Dendritic cell treated with granulocyte-macrophage colony-stimulating factor and Interleukin-4, amounts not matched to agents 40 ng/mL and 50 ng/mL, for 4 days (primary cell): Measurements from ENCODE around the gene CAPZA2.
"Not testable (repeated sequence)": the region's sequence is repeated elsewhere in the genome, so short reads cannot be mapped to it uniquely, and the experiment has no call there.

Experiments
- H3K27ac Mint-ChIP-seq: one replicate; pipeline ENCODE4 v1.8.0; 2022; ENCODE audit warnings: mild to moderate bottlenecking, mixed read lengths
- H3K27me3 Mint-ChIP-seq: one replicate; pipeline ENCODE4 v1.8.0; 2022; ENCODE audit warnings: mild to moderate bottlenecking, mixed read lengths
- H3K36me3 Mint-ChIP-seq: one replicate; pipeline ENCODE4 v1.8.0; 2022; ENCODE audit warnings: low read depth, mixed read lengths
- H3K4me1 Mint-ChIP-seq: one replicate; pipeline ENCODE4 v1.8.0; 2022; ENCODE audit warnings: low read depth, mixed read lengths
- H3K4me3 Mint-ChIP-seq: one replicate; pipeline ENCODE4 v1.8.0; 2022; ENCODE audit warnings: mild to moderate bottlenecking, moderate library complexity, mixed read lengths
- H3K9me3 Mint-ChIP-seq: one replicate; pipeline ENCODE4 v1.8.0; 2022; ENCODE audit warnings: mixed read lengths
- intact Hi-C: fragments of 100-400 bp; cut with micrococcal nuclease; formaldehyde crosslinking; loops from one replicate; pipeline ENCODE4 v1.15.0; 2022

The CAPZA2 gene

DNA sequence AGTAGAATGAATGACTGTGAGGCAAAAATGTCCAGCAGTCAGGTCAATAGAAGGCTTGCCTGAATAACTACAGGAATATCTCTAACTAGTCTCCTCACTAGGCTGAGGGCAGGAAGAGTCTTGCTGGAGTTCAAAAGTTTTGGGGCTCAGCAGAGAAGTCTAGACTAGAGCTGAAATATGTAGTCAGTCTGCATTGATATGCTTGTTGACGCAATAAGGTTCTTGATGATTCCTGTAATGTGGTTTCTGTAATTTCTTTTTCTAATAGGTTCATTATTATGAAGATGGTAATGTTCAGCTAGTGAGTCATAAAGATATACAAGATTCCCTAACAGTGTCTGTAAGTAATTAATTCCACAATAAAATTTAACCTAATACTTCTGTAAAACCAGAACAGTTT is 49.4 kb downstream of the CAPZA2 start:
- no peak overlapping the region for H3K4me3 Mint-ChIP-seq
- no peaks in the 10 kb centered on the region for H3K4me1 Mint-ChIP-seq
- no peak overlapping the region for H3K27ac Mint-ChIP-seq
- peaks cover 84% of the 10 kb centered on the region for H3K36me3 Mint-ChIP-seq
- no peaks in the 10 kb centered on the region for H3K27me3 Mint-ChIP-seq
- intact Hi-C loops = no loop called here
- H3K9me3 Mint-ChIP-seq = no peaks in the 10 kb centered on the region

DNA sequence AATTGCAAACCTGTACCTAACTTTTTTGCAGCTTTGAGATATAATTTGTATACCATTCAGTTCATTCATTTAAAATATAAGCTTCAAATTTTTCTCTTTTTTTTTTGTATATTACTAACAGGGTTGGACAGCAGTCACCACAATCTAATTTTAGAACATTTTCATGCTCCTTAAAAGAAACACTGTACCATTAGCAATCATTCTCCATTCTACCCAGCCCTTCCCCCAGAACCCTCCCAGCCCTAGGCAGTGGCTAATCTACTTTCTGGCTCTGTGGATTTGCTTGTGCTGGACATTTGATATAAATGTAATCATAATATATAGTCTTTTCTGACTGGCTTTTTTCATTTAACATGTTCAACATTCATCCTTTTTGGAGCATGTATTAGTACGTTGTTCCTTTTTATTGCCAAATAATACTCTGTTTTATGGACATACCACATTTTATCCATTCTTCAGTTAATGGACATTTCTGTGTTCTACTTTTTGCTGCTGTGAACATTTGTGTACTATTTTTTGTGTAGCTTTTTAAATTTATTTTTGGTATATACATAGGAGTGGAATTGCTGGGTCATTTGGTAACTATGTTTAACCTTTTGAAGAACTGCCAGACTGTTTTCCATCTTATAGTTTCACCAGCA is 50.0 kb downstream of the CAPZA2 start:
- Mint-ChIP-seq H3K27me3 (no peaks in the 10 kb centered on the region), H3K9me3 (no peaks in the 10 kb centered on the region), H3K4me3 (no peak overlapping the region), H3K36me3 (peaks cover 88% of the 10 kb centered on the region), H3K27ac (no peak overlapping the region), H3K4me1 (no peaks in the 10 kb centered on the region)
- intact Hi-C loops = no loop called here

DNA sequence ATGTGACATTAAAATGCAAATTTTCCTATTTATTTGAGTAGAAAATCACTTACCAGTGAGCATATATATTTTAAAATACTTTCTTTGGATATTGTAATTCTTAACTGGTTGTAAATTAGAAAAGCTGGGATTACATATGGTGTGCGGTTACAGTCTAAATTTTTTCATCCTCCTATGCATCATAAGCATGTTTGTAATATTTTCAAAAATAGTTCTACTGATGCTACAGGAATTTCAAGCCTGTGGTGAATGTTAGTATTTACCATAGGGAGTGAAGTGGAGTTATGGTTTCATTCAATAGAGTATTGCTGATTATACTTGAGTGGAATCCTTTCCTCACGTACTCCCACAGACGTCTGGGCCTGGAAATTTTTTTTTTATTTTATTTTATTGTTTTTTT is 56.3 kb downstream of the CAPZA2 start:
- H3K27ac Mint-ChIP-seq = no peak overlapping the region
- intact Hi-C loops = no loop called here
- H3K9me3 Mint-ChIP-seq = no peaks in the 10 kb centered on the region
- no peaks in the 10 kb centered on the region for H3K27me3 Mint-ChIP-seq
- no peak overlapping the region for H3K4me3 Mint-ChIP-seq
- H3K4me1 Mint-ChIP-seq = no peaks in the 10 kb centered on the region
- H3K36me3 Mint-ChIP-seq = peaks cover 70% of the 10 kb centered on the region

DNA sequence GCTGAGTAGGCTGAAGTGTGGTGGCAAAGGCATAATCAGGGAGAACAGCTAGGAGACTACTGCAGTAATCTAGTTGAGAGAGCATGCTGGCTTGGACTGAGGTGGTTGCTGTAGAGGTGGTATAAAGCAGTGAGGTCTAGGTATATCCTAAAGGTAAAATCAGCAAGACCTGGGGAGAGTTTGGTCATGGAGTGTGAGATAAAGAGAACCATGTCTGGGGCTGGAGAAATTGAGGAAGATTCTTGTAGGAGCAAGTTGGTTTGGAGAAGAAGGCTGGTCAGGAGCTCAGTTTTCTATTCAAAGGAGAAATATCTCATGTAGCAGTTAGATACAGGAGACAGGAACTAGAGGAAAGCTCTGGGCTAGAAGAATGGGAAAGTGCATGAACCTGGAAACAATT is 58.0 kb downstream of the CAPZA2 start:
- H3K27ac Mint-ChIP-seq = no peak overlapping the region
- H3K27me3 Mint-ChIP-seq = no peaks in the 10 kb centered on the region
- H3K4me3 Mint-ChIP-seq = no peak overlapping the region
- no peaks in the 10 kb centered on the region for H3K9me3 Mint-ChIP-seq
- intact Hi-C loops = no loop called here
- H3K36me3 Mint-ChIP-seq = peaks cover 53% of the 10 kb centered on the region
- no peaks in the 10 kb centered on the region for H3K4me1 Mint-ChIP-seq

DNA sequence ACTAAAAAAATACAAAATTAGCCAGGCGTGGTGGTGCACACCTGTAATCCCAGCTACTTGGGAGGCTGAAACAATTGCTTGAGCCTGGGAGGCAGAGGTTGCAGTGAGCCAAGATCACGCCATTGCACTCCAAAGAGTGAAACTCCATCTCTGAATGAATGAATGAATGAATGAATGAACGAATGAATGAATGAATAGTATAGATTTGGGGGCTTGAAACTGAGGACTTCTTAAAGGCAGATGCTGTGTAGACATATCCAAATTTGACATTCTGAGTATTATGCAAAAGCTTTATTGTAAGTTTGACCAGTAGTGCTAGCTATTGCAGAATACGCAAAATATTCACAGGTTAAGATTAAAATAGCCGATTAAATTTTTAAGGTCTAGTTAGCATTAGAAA is 60.2 kb downstream of the CAPZA2 start:
- Mint-ChIP-seq H3K27me3 (no peaks in the 10 kb centered on the region), H3K36me3 (peaks cover 37% of the 10 kb centered on the region), H3K9me3 (no peaks in the 10 kb centered on the region), H3K27ac (no peak overlapping the region), H3K4me3 (no peak overlapping the region), H3K4me1 (no peaks in the 10 kb centered on the region)
- intact Hi-C loops = no loop called here

DNA sequence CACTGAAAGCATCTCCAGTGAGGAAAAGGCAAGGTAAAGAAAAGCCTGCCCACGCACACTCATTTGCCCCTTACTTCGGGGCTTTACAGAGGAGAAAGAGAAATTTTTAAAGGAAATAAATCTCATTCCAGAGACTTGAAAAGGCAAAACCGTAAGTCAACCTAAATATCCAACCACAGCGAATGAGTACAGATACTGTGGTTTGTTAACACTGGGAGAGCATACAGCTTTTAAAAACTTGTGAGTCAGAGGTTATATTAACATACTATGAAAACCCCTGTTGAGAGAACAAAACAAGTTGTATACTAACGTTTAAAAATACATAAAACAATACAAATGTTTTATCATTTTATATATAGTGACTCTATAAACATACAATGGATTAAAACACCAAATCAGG is 62.4 kb downstream of the CAPZA2 start:
- no peaks in the 10 kb centered on the region for H3K4me1 Mint-ChIP-seq
- intact Hi-C loops = no loop called here
- H3K36me3 Mint-ChIP-seq = peaks cover 21% of the 10 kb centered on the region
- H3K27me3 Mint-ChIP-seq = peaks cover 4% of the 10 kb centered on the region
- no peaks in the 10 kb centered on the region for H3K9me3 Mint-ChIP-seq
- no peak overlapping the region for H3K4me3 Mint-ChIP-seq
- H3K27ac Mint-ChIP-seq = no peak overlapping the region

DNA sequence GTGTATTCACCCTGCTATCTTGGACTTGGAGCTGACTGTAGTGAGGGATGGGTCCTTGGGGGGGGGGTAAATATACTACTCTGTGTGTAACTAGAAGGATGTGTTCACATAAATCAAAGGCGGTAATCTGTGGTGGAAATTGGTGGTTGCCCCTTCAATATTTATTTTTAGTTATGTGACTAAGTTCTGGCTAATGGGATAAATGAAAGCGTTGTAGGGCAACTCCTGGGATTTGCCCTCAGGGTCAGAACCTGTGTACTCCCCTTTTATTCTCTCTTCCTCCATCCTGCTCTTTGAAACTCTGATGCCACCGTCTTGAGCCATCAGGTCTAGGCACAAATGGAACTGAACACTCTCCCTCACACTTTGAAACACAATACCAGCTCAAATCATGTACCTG is 66.6 kb downstream of the CAPZA2 start:
- Mint-ChIP-seq H3K27me3 (peaks cover 12% of the 10 kb centered on the region), H3K4me3 (no peak overlapping the region), H3K4me1 (peaks cover 5% of the 10 kb centered on the region), H3K9me3 (no peaks in the 10 kb centered on the region), H3K36me3 (no peaks in the 10 kb centered on the region), H3K27ac (no peak overlapping the region)
- intact Hi-C loops = no loop called here

DNA sequence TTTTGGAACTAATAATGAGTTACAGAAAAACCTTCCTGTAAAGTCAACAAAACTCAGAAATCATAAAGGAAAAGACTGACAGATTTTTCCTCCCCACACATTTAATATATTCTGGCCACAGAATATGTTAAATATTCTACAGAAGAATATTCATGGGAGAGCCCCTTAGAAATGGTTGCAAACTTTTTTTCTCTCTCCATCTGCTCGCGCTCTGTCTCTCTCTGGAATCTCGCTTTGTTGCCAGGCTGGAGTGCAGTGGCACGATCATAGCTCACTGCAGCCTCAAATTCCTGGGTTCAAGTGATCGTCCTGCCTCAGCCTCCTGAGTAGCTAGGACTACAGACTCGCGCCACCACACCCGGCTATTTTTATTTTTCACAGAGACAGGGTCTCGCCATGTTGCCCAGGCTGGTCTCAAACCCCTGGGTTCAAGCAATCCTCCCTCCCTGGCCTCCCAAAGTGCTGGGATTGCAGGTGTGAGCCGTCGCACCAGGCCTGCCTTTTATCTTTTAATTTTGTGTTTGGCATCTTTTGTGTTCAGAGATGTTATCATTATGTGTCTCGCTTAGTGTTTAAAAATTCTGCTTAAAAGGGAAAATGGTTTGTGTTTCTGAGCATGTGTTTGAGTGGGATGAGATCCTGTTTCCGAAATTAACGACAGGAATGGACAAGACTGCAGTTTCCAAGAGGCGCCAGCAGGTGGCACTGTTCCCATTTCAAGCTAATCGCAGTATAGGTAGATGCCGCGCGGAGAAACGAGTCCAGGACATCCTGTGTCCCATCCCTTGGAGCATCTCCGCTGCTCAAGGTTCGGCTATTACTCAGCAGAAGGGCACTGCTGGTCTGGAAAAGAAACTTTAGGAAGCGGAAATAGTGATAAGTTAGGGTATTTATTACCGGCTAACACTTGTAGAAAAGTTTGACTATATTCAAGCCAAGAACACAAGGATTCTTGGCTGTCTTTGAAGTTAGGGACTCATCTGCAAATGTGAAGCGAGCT is 67.8 kb downstream of the CAPZA2 start:
- H3K27ac Mint-ChIP-seq = no peak overlapping the region
- H3K36me3 Mint-ChIP-seq = no peaks in the 10 kb centered on the region
- intact Hi-C loops = loop anchor here (2.0 to 5.0 kb wide), 3 partner anchors 52 to 197 kb away; no protein-coding TSS in a partner anchor
- H3K27me3 Mint-ChIP-seq = peaks cover 12% of the 10 kb centered on the region
- no peak overlapping the region for H3K4me3 Mint-ChIP-seq
- no peaks in the 10 kb centered on the region for H3K9me3 Mint-ChIP-seq
- H3K4me1 Mint-ChIP-seq = peaks cover 5% of the 10 kb centered on the region

DNA sequence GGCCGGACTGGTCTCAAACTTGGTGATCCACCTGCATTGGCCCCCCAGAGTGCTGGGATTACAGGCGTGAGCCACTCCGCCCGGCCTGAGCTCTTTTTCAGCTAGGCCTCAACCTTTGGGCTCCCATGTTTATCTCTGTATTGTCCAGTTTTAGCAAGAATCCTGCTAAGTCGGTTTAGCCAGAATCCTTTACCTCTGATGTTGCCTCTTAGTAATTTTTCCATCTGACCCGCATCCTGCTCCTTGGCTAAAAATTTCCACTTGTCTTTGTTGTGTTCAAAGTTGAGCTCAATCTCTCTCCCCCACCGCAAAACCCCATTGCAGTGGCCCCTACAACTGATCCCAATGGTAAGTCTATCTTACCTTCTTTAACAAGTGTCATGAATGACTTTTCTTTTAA is 70.2 kb downstream of the CAPZA2 start:
- H3K27me3 Mint-ChIP-seq = peaks cover 16% of the 10 kb centered on the region
- H3K9me3 Mint-ChIP-seq = no peaks in the 10 kb centered on the region
- intact Hi-C loops = loop anchor here (5.0 kb wide), 1 partner anchor 50 kb away; no protein-coding TSS in a partner anchor
- peaks cover 10% of the 10 kb centered on the region for H3K4me1 Mint-ChIP-seq
- no peak overlapping the region for H3K27ac Mint-ChIP-seq
- no peak overlapping the region for H3K4me3 Mint-ChIP-seq
- H3K36me3 Mint-ChIP-seq = no peaks in the 10 kb centered on the region

DNA sequence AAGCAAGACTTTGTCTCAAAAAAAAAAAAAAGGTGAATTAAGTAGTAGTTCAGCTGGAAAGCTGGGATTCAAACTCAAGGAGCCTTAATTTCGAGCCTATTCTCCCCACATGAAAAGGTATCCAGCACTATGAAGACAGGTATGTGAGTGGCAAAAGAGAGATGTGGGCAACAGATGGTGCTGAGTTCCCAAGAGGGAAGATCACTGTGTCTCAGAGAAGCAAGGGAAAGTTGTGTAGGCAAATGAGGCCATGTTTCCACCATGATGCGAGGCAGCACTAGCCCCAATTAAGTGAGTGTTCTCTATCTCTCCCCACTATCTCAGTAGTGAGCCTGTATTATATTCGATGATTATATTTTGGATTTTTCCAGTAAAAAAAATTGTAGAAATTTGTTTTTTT is 71.1 kb downstream of the CAPZA2 start:
- Mint-ChIP-seq H3K4me3 (no peak overlapping the region), H3K4me1 (peaks cover 10% of the 10 kb centered on the region), H3K27ac (no peak overlapping the region), H3K9me3 (no peaks in the 10 kb centered on the region), H3K27me3 (peaks cover 18% of the 10 kb centered on the region), H3K36me3 (no peaks in the 10 kb centered on the region)
- intact Hi-C loops = loop anchor here (5.0 kb wide), 1 partner anchor 49 kb away; no protein-coding TSS in a partner anchor

DNA sequence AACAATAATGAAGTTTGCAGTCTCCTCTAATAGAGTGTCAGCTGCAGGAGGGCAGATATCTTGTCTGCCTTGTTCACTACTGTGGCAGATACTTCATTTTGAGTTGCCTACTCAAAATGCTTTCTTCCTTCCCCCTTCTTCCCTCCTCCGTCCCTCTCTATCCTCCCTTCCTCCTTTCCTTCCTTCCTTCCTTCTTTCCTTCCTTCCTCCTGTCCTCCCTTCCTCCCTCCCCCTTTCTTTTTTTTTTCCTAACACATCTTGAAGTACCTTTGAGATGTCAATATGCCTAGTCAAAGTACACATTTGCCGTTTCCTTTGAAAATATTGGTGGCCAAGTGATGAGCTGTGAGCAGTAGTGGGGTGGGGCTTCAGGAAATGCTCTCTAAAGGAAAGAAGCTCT is 72.2 kb downstream of the CAPZA2 start:
- H3K9me3 Mint-ChIP-seq = no peaks in the 10 kb centered on the region
- peaks cover 10% of the 10 kb centered on the region for H3K4me1 Mint-ChIP-seq
- H3K27ac Mint-ChIP-seq = no peak overlapping the region
- intact Hi-C loops = loop anchor here (5.0 kb wide), 1 partner anchor 48 kb away; no protein-coding TSS in a partner anchor
- peaks cover 14% of the 10 kb centered on the region for H3K27me3 Mint-ChIP-seq
- H3K4me3 Mint-ChIP-seq = no peak overlapping the region
- H3K36me3 Mint-ChIP-seq = no peaks in the 10 kb centered on the region

DNA sequence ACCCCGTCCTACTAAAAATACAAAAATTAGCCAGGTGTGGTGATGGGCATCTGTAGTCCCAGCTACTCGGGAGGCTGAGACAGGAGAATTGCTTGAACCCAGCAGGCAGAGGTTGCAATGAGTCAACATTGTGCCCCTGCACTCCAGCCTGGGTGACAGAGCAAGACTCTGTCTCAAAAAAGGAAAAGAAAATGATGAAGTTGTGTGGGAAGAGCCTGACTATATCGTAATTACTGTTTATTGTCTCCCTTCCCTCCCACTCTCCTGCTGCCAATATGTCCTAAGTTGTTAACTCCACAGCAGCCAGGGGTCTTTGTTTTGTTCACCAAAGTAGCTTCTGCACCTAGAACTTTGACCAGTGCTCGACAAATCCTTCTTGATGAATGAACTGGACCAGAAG is 74.5 kb downstream of the CAPZA2 start:
- H3K4me3 Mint-ChIP-seq, intact Hi-C loops: not testable (repeated sequence)

DNA sequence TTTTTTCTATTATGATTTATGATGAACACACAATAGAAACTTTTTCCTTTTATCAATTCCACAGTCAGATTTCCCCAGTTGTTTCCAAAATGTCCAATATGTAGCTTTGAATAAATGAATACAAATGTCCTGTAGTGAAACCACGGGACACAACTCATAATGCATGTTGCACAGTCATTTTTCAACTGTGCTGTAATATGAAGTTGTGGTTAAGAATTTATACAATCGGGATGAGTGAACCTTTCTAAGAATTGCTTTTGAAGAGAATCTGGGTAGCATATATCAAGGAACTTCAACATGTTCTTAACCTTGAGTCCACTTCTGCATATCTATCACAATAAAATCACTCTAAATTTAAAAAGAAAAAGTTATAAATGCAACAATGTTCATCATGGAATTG is 76.3 kb downstream of the CAPZA2 start:
- intact Hi-C loops = no loop called here
- peaks cover 6% of the 10 kb centered on the region for H3K27me3 Mint-ChIP-seq
- no peak overlapping the region for H3K27ac Mint-ChIP-seq
- peaks cover 5% of the 10 kb centered on the region for H3K4me1 Mint-ChIP-seq
- no peaks in the 10 kb centered on the region for H3K36me3 Mint-ChIP-seq
- H3K4me3 Mint-ChIP-seq = no peak overlapping the region
- no peaks in the 10 kb centered on the region for H3K9me3 Mint-ChIP-seq

More for the DNA sequence above, 74.5 kb downstream of the CAPZA2 start:
- not testable (repeated sequence) for H3K27me3 Mint-ChIP-seq, H3K4me1 Mint-ChIP-seq, H3K9me3 Mint-ChIP-seq, H3K36me3 Mint-ChIP-seq, H3K27ac Mint-ChIP-seq

DNA sequence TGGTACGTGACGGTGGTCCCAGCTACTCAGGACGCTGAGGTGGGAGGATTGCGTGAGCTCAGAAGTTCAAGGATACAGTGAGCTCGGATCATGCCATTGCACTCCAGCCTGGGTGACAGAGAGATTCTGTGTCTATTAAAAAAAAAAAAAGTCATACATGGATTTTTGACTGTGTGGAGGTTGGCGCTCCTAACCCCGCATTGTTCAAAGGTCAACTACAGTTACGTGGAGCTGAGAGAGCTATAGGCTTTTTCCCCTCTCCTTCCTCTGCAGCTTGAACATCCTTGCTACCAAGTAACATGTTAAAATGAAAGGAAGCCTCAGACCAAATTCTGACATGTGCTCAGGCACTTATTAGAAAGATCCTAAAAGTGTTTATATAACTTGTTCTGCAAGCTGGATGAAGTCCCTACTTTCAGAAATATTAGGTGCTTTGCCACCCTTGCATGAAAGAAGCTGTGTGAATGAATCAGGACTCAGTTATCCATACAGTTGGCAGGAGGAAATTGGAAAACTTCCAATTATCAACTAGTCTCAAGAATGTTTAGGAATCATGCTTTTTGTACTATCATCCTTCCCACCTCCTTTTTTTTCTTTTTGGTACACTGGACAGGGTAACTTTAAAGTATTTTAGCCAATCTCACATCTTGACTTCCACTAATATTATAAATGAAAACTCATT is 78.4 kb downstream of the CAPZA2 start:
- Mint-ChIP-seq H3K9me3 (no peaks in the 10 kb centered on the region), H3K36me3 (no peaks in the 10 kb centered on the region), H3K4me1 (peaks cover 5% of the 10 kb centered on the region), H3K27me3 (peaks cover 3% of the 10 kb centered on the region), H3K4me3 (no peak overlapping the region), H3K27ac (no peak overlapping the region)
- intact Hi-C loops = no loop called here
